Activated CD8-positive, alpha-beta memory T cell treated with anti-CD3 and anti-CD28 coated beads for 1 hour (primary cell): ENCODE results near the gene COL5A2.

ENCODE experiments used
- DNase-seq, 2 donors: peaks; one replicate each; pipeline ENCODE4 v3.0.0-alpha.2; 2020; ENCODE audit warnings: low read depth in 1 of 2; ENCODE audit errors: extremely low read depth in 1 of 2

Gene COL5A2

DNA sequence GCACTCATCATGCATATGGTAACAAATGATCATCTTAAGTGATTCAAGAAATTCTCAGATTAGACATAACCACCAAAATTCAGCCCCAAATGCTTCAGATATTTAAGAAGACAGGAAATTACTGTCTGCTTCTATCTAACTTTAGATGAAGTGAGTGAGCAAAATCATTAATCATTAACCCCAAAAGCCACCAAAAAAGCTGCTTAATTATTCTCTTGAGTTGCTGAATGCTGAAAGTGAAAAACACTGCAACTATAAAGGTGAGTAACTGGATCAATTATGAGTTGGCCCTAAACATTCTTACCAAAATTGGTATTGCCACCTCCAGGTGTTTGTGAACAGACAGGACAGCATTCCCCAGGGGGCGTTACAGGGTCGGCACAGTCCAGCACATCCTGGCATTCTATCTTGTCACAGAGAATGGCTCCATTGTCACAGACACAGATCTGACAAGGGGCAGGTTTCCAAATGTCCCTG lies 69.6 kb downstream of the COL5A2 start:
- no peak for DNase-seq

DNA sequence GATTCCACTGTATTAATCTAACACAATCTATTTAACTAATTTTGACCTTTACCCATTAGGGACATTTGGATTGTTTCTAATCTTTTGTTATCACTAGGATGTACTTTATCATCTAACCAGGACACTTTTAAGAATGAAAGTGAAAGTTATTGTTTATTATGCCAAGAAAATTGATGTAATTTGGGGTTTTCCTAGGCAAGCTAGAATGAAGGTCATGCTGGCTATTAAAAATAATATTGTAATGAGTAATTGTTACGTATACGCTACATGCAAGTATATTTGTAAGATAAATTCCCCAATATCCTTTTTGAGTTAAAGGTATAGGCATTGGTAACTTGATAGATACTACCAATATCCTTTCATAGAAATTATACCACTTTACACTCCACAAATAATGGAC lies 74.6 kb downstream of the COL5A2 start:
- DNase-seq: no peak

DNA sequence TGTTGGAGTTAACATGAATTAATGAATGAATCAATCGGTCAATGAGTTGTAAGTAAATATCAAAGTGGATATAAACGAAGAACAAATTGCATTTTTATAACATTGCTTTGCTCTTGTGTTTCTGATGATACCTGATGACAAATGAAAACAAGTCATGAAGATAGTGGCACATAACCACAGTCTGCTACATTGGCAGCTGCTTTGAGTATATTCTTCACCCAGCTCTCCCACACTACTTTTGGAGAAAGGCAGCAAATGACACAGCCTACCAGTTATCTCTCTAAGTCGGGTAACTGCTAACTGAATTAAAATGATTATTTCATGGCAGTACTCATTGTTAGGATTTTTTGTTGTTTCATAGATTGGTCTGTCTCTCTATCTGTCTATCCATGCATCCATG lies 76.8 kb downstream of the COL5A2 start:
- no peak for DNase-seq

DNA sequence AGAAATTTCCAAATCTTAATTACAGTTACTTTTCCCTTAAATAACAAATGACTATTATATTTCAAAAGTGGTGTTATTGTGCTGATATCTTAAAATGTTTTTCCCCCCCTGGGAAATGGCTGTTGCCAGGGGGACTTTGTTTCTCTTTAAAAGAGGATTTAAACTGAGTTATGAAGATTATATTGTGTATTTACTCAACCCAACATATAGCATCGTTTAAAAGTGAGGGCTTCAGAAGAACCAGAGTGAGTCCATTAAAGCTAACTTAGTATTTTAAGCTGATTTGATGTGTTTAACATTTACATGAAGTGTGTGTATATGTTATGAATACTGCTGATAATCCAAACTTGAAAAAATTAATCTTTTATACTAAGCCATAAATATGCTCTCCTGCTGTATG lies 81.6 kb downstream of the COL5A2 start:
- DNase-seq: no peak

DNA sequence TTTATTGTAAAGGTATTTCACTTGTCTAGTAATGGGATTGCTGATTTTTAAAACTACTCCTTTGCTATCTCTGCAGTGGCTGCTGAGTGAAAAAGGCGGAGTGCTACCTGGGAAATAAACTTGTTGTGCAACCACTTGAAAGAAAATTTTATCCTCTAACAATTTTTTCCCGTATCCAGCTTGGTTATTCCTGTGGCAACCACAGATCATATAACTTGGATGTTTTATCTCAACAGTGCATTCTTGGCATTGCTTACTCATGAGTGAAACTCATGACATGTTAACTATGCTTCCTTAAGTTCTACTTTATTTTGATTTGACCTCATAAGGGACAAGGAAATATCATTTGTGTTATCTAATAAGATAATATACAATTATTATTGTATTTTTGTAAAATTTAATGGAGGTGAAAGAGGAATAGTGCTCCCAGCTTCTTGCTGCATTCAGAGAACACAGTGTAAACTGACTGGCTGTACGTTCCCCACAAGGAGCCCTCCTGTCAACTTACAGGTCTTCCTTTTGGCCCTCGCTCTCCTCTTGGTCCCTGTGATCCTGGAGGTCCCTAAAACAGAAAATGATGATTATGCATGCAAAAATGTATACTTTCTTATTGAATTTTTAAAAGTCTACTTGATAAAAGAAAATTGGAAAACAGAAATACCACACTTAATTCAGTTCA lies 82.7 kb downstream of the COL5A2 start:
- no peak for DNase-seq

DNA sequence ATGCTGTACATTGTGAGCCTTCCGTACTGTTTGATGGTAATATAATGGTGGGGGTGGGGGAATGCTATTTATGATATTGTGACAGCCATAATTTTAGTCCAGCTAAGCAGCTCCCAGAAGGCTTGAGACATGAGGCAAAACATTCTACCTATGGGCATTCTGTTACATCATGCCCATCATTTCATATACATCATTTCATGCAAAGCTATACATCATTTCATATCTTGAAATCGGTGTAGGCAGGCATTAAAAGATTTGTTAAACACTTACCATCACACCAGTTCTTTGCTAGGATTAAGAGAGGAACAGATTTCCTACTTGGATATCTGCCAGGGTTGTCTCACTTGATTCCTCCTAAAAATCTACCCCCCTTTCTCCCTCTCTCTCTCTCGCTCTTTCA lies 84.5 kb downstream of the COL5A2 start:
- no peak for DNase-seq

DNA sequence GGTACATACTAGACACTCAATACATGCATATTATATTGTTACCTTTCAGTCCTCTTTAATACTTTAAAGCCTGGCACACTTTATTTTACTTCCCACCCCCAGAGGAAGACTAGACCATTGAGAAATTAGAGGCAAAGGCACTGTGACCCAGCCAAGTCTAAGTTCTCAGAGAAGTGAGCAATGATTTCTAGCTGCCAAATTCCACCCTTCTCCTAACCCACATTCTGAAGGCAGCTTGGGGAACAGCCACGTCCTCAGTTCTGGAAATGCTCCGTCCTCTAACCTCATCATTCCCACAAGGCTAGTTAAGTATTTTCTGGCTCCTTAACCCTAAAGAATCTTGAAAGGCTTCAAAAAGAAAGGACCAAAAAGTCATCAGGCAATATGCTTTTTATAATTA lies 86.6 kb downstream of the COL5A2 start:
- DNase-seq: no peak

DNA sequence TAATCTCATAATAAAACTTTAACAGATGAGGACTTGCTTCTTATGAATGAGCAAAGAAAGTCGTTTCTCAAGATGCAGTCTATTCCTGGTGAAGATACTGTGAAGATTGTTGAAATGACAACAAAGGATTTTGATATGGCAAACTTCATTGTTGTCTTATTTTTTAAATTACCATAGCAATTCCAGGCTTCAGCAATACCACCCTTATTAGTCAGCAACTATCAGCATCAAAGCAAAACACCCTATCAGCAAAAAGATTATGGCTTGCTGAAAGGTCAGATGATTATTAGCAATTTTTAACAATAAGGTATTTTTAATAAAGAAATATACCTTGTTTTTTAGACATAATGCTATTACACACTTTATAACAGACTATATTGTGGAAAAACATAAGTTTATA lies 88.3 kb downstream of the COL5A2 start:
- no peak for DNase-seq

DNA sequence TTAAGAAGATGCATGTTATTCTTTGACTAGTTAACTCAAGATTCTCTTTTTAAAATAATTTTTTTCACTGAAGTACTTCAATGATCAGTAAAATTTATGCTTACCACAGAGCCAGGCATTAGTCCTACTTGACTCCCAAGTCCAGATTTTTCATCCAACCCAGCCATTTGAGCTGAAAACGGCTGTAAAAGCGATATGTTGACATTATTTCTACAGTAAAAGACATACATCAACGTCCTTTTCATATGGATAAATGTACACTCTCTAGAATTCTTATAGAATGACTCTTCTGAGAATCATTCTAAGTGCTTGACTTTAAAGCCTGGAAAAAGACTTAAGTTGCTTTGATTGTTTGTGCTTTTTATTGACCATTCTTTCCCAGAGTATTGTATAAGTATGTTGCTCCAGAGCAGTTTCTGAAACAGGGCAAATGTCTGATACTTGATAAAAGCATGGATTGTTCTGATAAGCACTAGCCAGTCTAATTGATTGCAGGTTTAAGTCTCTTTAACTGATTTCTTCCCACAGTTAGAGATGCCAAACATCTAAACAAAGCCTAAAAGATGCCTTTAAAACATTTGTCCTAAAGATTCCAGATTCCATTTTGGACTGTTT lies 90.9 kb downstream of the COL5A2 start:
- DNase-seq: no peak

DNA sequence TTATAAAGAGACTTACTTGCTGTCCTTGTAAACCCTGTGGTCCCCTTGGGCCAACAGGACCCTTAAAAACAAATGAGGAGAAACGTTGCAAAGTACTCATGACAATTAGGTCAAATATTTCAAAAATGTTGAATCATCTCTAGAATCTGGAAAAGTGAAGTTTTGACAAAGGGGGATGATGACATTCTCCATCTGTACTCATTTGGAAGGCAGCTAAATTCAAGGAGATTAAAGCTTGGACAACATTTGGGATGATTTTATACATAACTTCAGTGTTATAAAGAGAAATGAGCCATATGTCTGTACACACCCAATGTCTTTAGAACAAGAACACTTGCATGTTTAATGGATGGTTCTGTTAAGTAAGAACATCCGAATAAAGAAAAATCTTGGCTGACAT lies 92.9 kb downstream of the COL5A2 start:
- no peak for DNase-seq

DNA sequence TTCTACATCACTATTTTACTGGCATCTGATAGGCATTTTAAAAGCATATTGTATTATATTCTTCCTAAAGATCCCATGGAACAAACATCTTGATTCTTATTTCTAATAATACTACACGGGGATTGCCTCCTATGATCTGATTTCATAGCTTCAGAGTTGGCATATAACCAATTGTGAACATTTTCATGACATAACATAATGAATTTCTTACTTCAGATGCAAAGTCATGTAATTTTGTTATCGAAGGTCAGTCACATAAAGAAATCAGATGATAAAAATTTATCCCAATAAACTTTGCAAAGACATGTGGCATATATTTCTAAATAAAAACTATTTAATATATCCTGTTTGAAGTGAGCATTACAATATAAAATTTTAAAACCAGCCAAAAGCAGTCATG lies 93.3 kb downstream of the COL5A2 start:
- no peak for DNase-seq

DNA sequence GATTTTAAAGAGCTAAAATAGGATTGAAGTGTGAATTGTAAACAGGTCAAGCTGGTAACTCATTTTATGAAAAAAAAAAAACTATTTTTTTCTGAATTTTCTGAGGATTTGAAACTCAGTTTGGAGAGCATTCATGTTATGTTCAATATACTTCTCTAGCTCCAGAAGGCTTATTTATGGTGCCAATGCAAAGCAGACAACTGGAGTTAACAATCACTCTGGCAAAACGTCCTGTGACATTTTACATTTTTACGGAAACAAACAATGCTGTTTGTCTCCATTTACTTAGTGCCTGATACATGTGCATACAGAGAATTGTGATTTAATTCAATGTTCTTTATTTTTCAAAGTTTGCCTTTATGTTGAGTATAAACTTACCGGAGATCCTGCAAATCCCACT lies 96.0 kb downstream of the COL5A2 start:
- no peak for DNase-seq

DNA sequence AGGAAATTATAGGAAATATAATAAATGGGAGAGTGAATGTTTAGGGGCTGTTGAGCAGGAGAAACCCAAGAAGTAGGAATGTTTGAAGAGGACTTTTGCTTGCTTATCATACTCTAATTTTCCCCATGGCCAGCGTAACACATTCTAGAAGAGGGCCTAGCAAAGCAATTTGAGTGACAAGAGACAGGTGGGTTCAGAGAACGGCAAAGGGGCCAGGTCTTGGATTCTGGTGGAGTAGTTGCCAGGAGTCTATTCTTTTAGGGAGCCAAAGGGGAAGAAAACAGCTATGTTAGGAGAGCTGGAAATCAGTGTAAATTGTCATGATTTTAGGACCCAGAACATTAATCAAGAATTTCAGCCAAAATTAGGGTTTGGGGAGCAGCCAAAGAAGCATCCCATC lies 96.5 kb downstream of the COL5A2 start:
- no peak for DNase-seq

DNA sequence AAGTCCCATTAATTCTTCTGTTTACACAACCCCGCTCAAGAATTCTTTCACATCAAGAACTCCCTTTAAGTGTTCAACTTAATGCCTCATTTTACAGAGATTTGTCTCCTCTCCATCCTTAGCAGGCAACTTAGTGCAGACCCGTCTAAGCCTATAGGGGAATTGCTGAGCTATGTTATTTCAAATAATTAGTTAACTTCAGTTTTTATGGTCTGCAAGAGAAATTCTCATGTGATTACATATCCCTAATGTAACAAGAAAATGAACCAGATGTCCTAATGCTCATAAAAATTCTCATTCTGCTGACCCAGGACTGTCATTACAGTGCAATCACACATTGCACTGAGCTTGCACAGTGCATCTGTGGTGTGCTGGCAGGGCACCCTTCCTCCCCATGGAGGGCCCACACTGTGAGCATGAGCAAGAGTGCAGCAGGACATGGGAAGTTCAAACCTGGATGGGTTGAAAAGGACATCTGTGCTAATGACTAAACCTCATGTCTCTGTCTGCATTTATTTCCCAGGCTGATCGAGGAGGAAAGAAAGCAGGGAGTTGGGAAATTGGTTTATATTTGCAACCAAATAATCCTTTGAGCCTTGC lies 97.1 kb downstream of the COL5A2 start:
- no peak for DNase-seq

DNA sequence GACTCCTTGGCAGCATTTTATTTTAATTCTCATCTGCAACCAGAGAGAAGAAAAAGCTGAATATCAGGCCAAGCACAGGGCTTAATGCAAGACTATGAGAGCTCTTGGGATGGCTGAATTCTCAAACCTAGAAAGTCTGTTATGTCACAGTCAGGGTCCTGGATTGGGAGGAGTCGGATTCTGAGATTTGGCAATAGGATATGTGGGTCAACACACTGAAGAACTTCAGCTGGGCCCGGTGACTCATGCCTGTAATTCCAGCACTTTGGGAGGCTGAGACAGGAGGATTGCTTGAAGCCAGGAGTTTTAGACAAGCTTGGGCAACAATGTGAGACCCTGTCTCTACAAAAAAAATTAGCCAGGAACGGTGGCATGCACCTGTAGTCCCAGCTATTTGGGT lies 103.0 kb downstream of the COL5A2 start:
- no peak for DNase-seq

DNA sequence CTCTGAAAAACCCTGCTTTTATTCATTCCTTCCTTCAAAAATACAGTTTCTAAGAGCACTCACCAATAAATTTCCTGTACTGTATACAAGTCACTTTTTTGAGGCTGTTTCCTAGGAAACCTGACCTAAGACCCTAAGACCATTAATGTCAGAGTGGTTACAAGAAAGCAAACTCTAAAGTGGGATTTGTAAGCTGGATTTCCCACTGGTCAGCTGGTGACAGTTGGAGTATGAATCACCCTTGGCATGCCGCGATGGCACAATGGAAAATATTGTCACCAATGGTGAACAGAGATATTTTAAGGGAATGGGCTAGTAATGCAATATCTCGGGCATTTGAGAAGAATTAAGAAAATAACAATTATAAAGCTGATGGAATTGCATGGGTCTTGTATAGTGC lies 103.4 kb downstream of the COL5A2 start:
- no peak for DNase-seq

DNA sequence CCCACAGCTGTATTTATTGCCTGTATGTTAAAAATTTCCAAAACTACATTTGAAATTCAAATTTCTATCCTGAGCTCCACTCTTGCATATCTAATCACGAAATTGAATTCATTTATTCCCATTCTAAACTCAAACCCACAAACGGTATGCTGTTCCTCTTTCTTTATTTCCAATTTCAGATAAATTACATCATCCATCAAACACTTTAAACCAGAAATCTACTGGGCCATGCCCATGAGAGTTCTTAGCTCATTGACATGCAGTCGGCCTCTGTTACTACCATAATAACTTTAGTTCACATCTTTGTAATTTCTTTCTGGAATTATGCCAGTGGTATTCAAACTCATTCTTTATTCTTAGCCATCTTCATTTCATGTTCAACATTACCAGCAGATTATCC lies 105.1 kb downstream of the COL5A2 start:
- no peak for DNase-seq

DNA sequence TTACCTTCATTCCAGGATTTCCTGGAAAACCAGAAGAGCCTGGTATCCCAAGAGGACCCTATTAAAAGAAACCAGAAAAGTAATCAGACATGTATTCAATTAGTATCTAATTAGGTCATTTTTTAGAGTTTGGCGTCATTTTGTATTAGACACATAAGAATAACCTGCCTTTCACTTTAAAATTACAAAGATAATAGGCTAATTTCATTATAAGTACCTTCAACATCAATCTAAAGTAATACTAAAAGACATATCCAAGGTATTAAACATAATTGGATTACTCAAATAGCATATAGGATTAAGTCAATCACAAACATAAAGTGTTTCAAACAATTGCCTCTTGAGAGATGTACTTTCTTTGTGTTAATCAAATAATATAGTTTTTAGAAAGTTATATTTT lies 107.5 kb downstream of the COL5A2 start:
- DNase-seq: no peak

DNA sequence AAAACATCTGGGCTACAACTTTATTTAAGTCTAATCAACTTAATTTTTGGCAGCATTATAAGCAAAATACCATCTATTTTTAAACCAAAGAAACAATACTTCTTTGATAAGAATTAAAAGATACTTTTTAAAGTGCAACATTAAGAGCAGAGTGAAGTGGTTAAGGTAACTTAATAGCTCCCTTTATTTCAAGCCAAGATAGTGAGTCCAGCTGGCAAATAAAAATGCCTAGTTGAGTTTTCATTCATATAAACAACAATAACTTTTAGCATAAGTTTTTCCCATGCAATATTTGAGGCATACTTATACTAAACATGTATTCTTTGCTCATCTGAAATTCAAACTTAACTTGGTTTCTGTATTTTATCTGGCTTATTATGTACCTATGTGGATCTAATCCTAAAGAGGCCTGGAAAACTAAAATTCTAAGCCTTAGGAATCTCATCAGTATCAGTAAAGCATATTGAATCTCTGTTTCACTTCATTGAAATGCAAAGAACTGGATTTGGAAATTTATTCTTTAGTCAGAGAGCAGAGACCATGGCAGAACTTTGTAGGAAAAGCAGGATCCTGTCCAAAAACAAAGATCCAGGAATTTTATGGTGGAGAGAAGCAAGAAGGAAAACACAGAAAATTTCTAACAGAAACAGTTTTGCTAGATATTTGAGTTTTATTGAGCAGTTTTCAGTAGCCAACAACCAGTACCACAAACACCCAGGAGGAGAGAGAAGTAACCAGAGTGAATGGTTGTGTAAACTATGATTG lies 109.5 kb downstream of the COL5A2 start:
- no peak for DNase-seq

DNA sequence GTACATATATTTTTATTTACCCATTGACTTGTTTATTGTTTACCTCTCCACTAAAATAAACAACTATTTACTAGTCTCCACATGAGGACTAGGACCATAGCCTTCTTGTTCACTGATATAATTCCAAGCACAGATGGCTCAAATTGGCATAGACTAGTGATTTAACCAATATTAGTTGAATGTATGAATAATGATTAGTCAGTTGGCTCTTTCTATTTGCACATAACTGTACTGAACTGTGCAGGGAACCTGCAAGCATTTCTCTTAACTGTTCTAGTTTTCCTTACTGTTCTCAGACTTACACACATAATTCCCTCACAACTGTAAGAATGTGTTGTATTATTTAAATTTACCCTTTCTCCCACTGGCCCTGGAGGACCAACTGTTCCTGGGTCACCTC lies 113.5 kb downstream of the COL5A2 start:
- DNase-seq: no peak

DNA sequence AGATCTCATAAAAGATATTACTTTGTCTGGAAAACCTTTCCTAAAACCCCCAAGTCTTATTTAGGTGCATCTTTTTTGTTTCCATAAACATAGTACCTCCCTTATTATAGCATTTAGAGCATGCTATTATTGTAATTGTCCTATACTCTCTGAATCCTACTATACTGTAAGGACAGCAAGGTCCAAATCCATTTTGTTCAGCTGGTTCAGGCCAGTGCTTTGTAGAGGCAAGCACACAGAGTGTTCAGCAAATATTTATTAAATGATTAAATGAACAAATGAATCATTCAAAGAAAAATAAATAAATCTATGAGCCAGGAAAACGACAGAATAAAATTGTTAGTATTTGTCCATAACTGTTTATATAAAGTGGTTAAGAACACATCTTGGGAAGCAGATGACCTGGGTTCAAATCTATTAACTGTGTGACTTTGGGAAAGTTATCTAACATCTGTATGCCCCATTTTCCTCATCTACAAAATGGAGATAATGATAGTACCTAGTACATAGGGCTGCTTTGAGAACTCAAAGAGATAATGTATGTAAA lies 119.4 kb downstream of the COL5A2 start:
- DNase-seq: no peak

DNA sequence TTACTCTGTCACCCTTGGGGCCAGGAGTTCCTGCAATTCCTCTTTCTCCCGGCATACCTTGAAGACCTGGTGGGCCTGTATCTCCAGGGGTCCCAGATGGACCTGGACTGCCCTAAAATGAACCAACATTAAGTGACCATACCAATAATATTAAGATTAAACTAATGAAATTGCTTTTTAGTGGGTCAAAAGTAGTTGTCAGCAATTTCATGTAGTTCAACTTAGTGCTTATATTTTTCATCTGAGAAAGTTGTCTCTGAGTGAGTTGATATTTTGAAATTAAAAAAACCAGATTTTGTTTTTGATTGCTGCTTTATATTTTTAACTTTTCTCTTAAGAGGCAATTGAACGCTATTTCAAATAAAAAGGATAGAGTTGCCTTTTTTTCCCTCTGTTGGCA lies 122.2 kb downstream of the COL5A2 start:
- no peak for DNase-seq
